Measurements from ENCODE around the gene M1AP.

GRCh38 chr2:74655579-74655978, 7.4 kb upstream of the M1AP start:
- TF ChIP-seq CTCF (IDR thresholded peaks at IDR 0.05) (no peak), POLR2AphosphoS5 (IDR thresholded peaks at IDR 0.05; ENCODE audit: low read depth, low read length) (no peak), TCF7L2 (IDR thresholded peaks at IDR 0.05; ENCODE audit: low read depth, low read length) (no peak)

Measured in Panc1 (cell line).